Measurements from ENCODE around the gene CNTNAP5.

Gene CNTNAP5

GRCh38 chr2:124065636-124066035 lies 40.5 kb downstream of the CNTNAP5 start:
- DNase-seq, result no peak

GRCh38 chr2:124066776-124067175 lies 41.7 kb downstream of the CNTNAP5 start:
- no peak for DNase-seq

GRCh38 chr2:124079045-124079444 lies 54.0 kb downstream of the CNTNAP5 start:
- DNase-seq, result no peak

GRCh38 chr2:124080281-124081153 lies 55.4 kb downstream of the CNTNAP5 start:
- no peak for DNase-seq

DNA sequence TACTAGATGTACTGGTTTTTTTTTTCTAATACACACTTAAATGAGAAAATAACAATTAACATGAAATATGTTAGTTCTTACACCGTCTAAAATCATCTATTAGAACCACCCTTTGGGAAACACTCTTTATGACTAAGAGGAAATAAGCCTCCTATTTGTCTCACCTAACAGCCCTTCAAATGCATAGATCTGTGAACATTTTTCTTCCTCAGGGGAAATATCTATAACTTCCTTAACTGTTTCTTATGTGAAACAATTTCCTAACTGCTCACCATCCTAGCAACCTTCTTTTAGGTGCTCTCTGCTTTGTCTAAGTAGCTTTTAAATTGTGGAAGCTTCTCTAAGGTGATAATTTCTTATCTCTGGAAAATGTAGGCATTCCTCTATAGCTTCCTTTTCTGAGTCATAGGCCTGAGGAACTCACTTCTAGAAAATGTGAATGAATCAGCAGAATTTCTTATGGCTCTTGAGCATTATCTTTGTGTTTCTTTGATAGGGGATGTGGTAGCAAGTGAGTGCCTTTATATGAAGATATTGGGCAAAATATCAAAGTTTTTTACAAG lies 56.1 kb downstream of the CNTNAP5 start:
- DNase-seq, result no peak

DNA sequence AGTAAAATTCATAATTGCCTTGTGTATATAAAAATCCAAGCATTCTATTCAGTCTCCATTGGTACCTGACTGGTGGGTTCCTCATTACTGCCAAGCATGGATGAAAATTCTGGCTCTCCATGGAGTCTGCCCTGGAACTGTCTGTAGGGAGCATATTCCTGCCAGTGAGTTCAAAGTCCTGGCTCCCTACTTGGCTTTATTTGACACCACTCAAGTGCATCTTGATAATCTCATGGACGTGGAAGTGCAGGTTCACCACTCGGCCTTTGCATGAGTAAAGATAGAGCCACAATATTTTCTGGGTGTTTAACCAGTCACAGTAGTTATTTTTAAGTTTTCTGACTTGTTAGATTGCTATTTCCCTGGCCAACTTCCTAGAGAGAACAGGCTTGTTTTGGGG lies 63.5 kb downstream of the CNTNAP5 start:
- DNase-seq, result no peak

DNA sequence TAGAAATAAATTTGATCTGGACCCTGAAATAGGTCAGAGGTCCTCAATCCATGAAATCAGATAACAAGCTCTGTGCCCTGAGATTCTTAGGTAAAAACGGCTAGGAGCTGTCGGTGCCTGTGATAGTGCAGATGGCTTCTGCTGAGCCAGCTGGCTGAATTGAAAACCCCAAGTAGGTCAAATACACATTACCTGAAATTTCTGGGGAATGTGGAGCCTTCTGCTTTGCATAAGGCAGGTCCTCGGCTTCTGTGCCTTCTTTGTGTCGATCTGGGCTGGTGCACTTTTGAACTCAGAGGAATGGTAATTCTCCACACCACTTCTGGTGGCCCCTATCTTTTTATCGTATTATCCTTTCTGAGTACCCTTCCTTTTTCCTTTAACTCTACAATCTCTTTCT lies 66.6 kb downstream of the CNTNAP5 start:
- no peak for DNase-seq

DNA sequence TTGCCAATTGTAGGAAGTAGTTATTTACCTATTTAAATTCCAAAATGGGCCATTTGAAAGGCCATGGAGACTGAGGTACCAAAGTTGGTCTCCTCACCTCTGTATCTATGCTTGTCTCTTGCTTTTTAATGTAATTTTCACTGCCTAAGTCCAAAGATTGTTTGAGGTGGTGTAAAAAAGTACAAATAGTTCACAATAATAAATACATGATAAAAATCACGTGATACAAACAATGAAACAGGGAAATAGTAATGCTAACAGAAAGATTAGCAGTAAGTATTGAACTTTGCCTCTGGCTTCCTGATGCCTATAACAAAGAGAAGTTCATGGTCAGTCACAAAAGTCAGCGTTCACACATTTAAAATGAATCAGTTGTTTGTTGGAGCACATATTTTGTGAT lies 67.6 kb downstream of the CNTNAP5 start:
- no peak for DNase-seq

DNA sequence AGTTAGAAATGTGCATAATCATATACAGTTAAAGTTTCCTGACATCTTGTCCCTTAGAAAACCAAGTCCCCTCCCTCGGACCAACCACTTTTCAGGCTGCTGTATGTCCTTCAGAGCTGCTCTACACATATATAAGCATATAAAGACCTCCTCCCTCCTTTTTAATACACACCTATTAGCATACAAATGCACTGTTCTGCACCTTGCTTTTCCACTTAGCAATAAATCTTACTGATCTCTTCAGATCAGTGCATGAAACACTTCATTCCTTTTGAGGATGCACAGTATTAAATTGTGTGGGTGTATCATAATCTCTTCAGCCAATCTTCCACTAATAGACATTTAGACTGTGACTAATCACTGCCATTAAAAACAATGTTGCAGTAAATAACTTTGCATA lies 79.8 kb downstream of the CNTNAP5 start:
- DNase-seq, result no peak

DNA sequence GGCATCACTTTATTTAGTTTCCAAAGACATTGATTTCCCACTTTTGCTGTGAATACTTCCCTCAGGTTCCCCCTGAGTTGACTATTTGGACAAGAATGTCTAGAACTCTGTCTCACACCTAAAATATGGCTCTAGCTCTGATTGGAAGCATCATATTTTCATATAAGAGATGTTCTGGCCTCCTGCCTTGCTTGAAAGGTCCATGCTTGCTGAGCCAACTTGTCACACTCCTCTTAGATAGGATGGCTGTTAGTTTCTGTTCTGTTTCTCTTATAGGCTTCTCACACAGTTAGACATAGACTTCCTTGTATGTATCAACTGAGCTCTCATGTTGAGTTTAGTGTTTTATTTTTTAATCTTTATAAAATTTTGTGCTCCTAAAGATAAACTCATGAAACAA lies 87.1 kb downstream of the CNTNAP5 start:
- DNase-seq, result no peak

DNA sequence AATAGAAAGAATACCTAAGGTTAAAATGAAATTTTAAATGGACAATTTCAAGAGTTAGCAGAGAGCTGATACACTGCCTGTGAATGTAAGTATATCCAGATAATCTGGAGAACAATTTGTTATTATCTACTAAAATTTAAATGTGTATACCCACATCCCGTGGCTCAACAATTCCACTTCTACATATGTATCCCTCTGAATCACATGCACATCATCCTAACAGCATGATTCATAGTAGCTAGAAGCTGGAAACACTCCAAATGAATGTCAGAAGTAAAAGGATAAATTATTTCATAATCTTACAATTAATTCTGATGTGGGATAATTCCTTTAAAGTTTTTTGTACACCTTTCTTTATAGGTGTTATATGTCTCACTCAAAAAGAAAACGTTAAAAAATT lies 87.9 kb downstream of the CNTNAP5 start:
- no peak for DNase-seq

GRCh38 chr2:124120246-124120645 lies 95.2 kb downstream of the CNTNAP5 start:
- DNase-seq, result no peak

- DNase-seq, result no peak
Observed at GRCh38 chr2:124121106-124121505, 96.0 kb downstream of the CNTNAP5 start.

DNA sequence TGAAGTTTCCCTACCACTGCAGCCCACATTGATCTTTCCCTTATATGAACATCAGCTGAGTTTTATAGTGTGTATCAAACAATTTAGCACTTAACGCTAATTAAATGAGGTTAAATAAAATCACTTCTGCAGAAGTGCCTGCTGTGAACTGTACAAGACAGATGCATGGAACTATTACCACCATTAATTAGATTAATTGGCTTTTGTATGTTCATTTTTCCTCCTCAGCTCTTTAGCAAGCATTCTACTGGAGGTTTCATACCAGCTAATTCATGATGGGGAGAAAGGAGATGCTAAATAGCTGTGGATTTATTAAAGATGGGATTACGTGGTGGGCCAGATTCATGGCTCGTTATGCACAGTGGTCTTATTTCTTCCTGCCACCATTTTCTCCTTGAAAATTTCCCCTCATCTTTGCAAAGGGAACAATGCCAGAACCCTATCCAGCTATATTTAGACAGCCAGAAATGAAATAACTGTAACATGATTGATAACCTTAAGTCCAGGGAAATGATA lies 96.7 kb downstream of the CNTNAP5 start:
- no peak for DNase-seq

DNA sequence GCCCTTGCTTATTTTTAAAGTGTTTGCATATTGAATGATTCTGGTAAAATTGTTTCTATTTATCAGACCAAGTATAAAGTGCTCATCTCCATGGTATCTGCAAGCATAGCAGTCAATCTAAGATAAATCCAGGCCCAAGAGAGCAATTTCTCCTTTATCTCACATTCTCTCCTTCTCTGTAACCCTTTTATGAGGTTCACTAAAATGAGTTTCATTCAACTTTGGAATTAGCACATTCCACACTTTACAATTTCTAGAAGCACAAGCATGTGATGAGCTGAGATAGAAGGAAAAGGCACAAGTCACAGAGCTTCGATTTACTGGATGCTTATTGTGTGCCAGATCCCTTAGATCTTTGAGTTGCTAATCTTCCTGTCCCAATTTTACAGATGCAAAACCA lies 97.3 kb downstream of the CNTNAP5 start:
- DNase-seq, result no peak

- no peak for DNase-seq
Observed at GRCh38 chr2:124131276-124131675, 106.2 kb downstream of the CNTNAP5 start.

- no peak for DNase-seq
Observed at GRCh38 chr2:124136110-124136509, 111.0 kb downstream of the CNTNAP5 start.

DNA sequence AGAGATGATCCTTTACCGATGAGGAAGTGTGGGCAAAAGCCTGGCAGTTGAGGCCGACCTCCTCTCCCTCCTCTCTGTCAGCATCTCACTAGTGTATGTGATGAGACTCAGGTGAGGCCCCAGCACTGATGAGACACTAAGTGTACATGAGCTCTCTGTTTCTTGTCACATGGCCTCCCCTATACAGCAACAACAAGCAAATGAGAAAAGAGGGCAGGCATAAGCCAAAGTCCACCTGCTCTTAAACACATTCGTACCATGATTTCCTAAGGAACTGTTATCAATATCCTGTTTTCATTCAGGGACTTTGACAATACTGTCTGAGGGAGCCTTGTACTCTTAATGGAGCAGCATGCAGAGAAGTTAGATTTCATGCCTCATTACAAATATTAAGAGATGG lies 113.0 kb downstream of the CNTNAP5 start:
- DNase-seq, result no peak

- no peak for DNase-seq
Observed at GRCh38 chr2:124145982-124146381, 120.9 kb downstream of the CNTNAP5 start.

- DNase-seq, result no peak
Observed at GRCh38 chr2:124147552-124147951, 122.5 kb downstream of the CNTNAP5 start.

DNA sequence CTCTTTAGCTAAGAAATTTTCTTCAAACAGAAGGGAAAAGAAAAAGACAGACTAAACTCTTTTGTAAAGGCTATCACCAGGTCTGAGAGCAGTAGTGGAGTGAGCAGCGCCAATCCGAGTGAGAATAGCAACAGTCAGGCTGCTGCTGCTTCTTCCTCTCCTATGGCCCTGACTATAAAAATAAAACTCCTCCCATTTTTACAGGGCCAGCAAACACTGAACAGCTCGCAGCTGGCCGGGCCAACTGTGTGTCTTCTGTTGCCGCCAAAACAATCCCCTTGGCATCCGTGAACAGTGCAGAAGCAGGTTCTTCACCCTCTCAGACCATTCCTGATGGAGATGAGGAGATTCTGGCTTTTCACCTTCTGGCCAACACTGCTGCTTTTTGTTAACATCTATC lies 124.5 kb downstream of the CNTNAP5 start:
- DNase-seq, result no peak

DNA sequence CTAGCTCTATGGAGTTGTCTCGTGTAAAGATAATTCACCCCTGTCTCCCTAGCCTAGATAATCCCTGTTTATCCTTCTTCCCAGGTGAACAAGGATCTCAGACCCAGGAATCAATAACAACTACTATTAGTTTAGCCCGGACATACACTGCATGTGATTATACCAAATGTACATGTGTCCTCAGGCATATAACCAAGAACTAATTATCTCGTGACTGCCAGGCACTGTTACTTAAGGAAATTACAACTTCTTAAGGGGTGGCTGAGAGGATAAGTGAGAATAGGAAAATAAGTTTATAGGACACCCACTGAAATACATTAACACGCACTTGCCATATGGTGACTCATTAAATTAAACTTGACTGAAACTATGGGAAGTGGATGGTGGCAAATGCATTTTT lies 126.6 kb downstream of the CNTNAP5 start:
- no peak for DNase-seq

GRCh38 chr2:124153713-124154112 lies 128.6 kb downstream of the CNTNAP5 start:
- no peak for DNase-seq

- DNase-seq, result no peak
Observed at GRCh38 chr2:124159166-124159565, 134.1 kb downstream of the CNTNAP5 start.

DNA sequence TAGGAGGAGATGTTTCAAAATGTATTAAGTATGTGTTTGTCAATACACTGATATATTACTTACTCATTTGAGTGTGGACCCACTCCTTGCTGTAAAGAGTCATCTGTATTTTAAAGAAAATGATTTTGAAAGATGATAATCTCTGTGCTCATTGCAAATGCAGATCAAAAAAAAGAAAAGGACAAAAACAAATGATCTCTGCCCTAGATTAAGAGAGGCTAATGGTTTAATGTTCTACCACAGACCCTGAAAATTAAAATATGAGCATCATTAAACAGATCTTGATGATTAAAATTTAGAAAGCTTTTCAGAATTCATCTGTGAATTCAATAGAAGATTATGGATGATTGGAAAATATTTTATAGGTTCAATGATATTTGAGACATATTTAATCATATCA lies 136.5 kb downstream of the CNTNAP5 start:
- DNase-seq, result no peak
